ENCODE measurements around the gene PTPN7.
A peak's percentile ranks its signal among the peaks of the same experiment; 100 is the strongest.

PTPN7 gene

GRCh38 chr1:202187041-202187671 is 26.8 kb upstream of the PTPN7 start:
- Histone ChIP-seq H3K4me2 (ENCODE audit: low read depth, low read length) (no peak overlapping the region), H3K9me2 (replicated peaks; ENCODE audit: insufficient read depth, low read length) (no peaks in the 10 kb centered on the region), H3K4me3 (ENCODE audit: low read length) (no peak overlapping the region), H3K79me2 (ENCODE audit: low read length) (no peaks in the 10 kb centered on the region), H3K27me3 (replicated peaks; ENCODE audit: insufficient read depth, low read length) (peaks cover 46% of the 10 kb centered on the region), H3K27ac (ENCODE audit: low read length) (no peak overlapping the region), H3K9me3 (replicated peaks; ENCODE audit: insufficient read depth, low read length) (no peaks in the 10 kb centered on the region), H4K20me1 (ENCODE audit: insufficient read depth, low read length) (no peaks in the 10 kb centered on the region), H2AFZ (ENCODE audit: low read length) (no peak overlapping the region), H3K36me3 (replicated peaks; ENCODE audit: insufficient read depth, low read length) (no peaks in the 10 kb centered on the region), H3K4me1 (ENCODE audit: low read length) (no peaks in the 10 kb centered on the region), H3K9ac (ENCODE audit: low read length) (no peak overlapping the region), H3F3A (ENCODE audit: insufficient read depth, low read length) (no peaks in the 10 kb centered on the region)
- no peak for TF ChIP-seq EZH2 (optimal IDR thresholded peaks at IDR 0.05; ENCODE audit: low read depth, low read length)
- TF ChIP-seq CTCF (IDR thresholded peaks at IDR 0.05; ENCODE audit: low read length): no peak
- TF ChIP-seq EZH2phosphoT487 (IDR thresholded peaks at IDR 0.05; ENCODE audit: low read length): no peak
- DNase-seq: no peak

- Histone ChIP-seq H3K9me3 (replicated peaks; ENCODE audit: insufficient read depth, low read length) (no peaks in the 10 kb centered on the region), H3K9me2 (replicated peaks; ENCODE audit: insufficient read depth, low read length) (no peaks in the 10 kb centered on the region), H3K27me3 (replicated peaks; ENCODE audit: insufficient read depth, low read length) (peaks cover 46% of the 10 kb centered on the region), H3F3A (ENCODE audit: insufficient read depth, low read length) (no peaks in the 10 kb centered on the region), H3K27ac (ENCODE audit: low read length) (no peak overlapping the region), H3K4me1 (ENCODE audit: low read length) (no peaks in the 10 kb centered on the region), H3K4me3 (ENCODE audit: low read length) (no peak overlapping the region), H3K79me2 (ENCODE audit: low read length) (no peaks in the 10 kb centered on the region), H2AFZ (ENCODE audit: low read length) (no peak overlapping the region), H3K36me3 (replicated peaks; ENCODE audit: insufficient read depth, low read length) (no peaks in the 10 kb centered on the region), H4K20me1 (ENCODE audit: insufficient read depth, low read length) (no peaks in the 10 kb centered on the region), H3K9ac (ENCODE audit: low read length) (no peak overlapping the region), H3K4me2 (ENCODE audit: low read depth, low read length) (no peak overlapping the region)
- TF ChIP-seq CTCF (IDR thresholded peaks at IDR 0.05; ENCODE audit: low read length): no peak
- TF ChIP-seq EZH2phosphoT487 (IDR thresholded peaks at IDR 0.05; ENCODE audit: low read length): no peak
- TF ChIP-seq EZH2 (optimal IDR thresholded peaks at IDR 0.05; ENCODE audit: low read depth, low read length): no peak
- DNase-seq: no peak
Observed at GRCh38 chr1:202186327-202186726, 25.9 kb upstream of the PTPN7 start.

GRCh38 chr1:202184750-202185460 is 24.5 kb upstream of the PTPN7 start:
- H3K4me2 ChIP-seq (ENCODE audit: low read depth, low read length): peak overlapping the region; percentile 5; the same call in 1 of the 2 replicates

More at GRCh38 chr1:202184750-202185460, 24.5 kb upstream of the PTPN7 start:
- Histone ChIP-seq H3K79me2 (ENCODE audit: low read length) (no peaks in the 10 kb centered on the region), H3K4me1 (ENCODE audit: low read length) (no peaks in the 10 kb centered on the region), H3K27ac (ENCODE audit: low read length) (no peak overlapping the region), H3K27me3 (replicated peaks; ENCODE audit: insufficient read depth, low read length) (peaks cover 39% of the 10 kb centered on the region), H3F3A (ENCODE audit: insufficient read depth, low read length) (no peaks in the 10 kb centered on the region), H4K20me1 (ENCODE audit: insufficient read depth, low read length) (no peaks in the 10 kb centered on the region), H3K36me3 (replicated peaks; ENCODE audit: insufficient read depth, low read length) (no peaks in the 10 kb centered on the region), H3K9ac (ENCODE audit: low read length) (no peak overlapping the region), H3K9me3 (replicated peaks; ENCODE audit: insufficient read depth, low read length) (no peaks in the 10 kb centered on the region), H2AFZ (ENCODE audit: low read length) (peak overlapping the region; percentile 1; the same call in 1 of the 2 replicates), H3K9me2 (replicated peaks; ENCODE audit: insufficient read depth, low read length) (no peaks in the 10 kb centered on the region), H3K4me3 (ENCODE audit: low read length) (no peak overlapping the region)
- DNase-seq: peak; percentile 77
- no peak for TF ChIP-seq EZH2 (optimal IDR thresholded peaks at IDR 0.05; ENCODE audit: low read depth, low read length)
- TF ChIP-seq CTCF (IDR thresholded peaks at IDR 0.05; ENCODE audit: low read length): peak; percentile 99
- TF ChIP-seq EZH2phosphoT487 (IDR thresholded peaks at IDR 0.05; ENCODE audit: low read length): no peak

All from MM.1S (cell line).